HEK293 (cell line): Measurements from ENCODE around the gene EDC3.

ENCODE experiments used
- CTCF ChIA-PET: fragments of 350-600 bp; formaldehyde crosslinking; extraction: SDS; loops from one replicate; lab custom pipeline; 2021; ENCODE audit warnings: antibody characterized with exemption; lab: Yijun Ruan, JAX
- POLR2A ChIA-PET: fragments of 300-600 bp; formaldehyde crosslinking; extraction: SDS; loops from one replicate; lab custom pipeline; 2020; ENCODE audit warnings: antibody characterized with exemption, inconsistent platforms; lab: Yijun Ruan, JAX
- H3K27ac ChIP-seq: fragments of 200-500 bp; sonication (Bioruptor generic); 2 replicates; pipeline ENCODE4 v1.5.1; 2014; ENCODE audit warnings: low read depth, low read length, control low read depth, inconsistent platforms; ENCODE audit errors: extremely low read depth
- H3K36me3 ChIP-seq, 2 experiments: fragments of 200-500 bp in 1 of 2; sonication (Bioruptor generic) in 1 of 2; 1 replicate in 1 of 2; 2 replicates in 1 of 2; pipeline ENCODE4 v1.5.1; 2014 to 2017; ENCODE audit warnings: inconsistent platforms in 2 of 2, low read length in 2 of 2; ENCODE audit not compliant: control insufficient read depth in 2 of 2, insufficient read depth in 1 of 2
- H3K4me1 ChIP-seq: fragments of 200-500 bp; sonication (Bioruptor generic); 2 replicates; pipeline ENCODE4 v1.5.1; 2014; ENCODE audit warnings: mild to moderate bottlenecking, low read length, inconsistent platforms; ENCODE audit not compliant: control insufficient read depth, insufficient read depth
- H3K4me3 ChIP-seq: 2 replicates; pipeline ENCODE4 v1.5.1; 2011; ENCODE audit warnings: low read depth, mild to moderate bottlenecking, control low read depth, low read length, moderate library complexity
- H3K9me3 ChIP-seq: fragments of 200-500 bp; sonication (Bioruptor generic); 2 replicates; pipeline ENCODE4 v1.5.1; 2014; ENCODE audit warnings: low read depth, low read length, inconsistent platforms; ENCODE audit not compliant: control insufficient read depth, insufficient read depth
- RBAK ChIP-seq: fragments of 450-650 bp; formaldehyde crosslinking; IDR thresholded peaks from 2 replicates; pipeline ENCODE4 v1.5.1; 2016; ENCODE audit warnings: missing biosample characterization, missing genetic modification characterization
- SCRT1 ChIP-seq: fragments of 450-650 bp; formaldehyde crosslinking; IDR thresholded peaks from 2 replicates; pipeline ENCODE4 v1.5.1; 2016; ENCODE audit warnings: missing biosample characterization, missing genetic modification characterization, borderline replicate concordance
- WT1 ChIP-seq: fragments of 450-650 bp; formaldehyde crosslinking; IDR thresholded peaks from 2 replicates; pipeline ENCODE4 v1.5.1; 2016; ENCODE audit warnings: missing biosample characterization, missing genetic modification characterization
- ZIC2 ChIP-seq: fragments of 450-650 bp; formaldehyde crosslinking; IDR thresholded peaks from 2 replicates; pipeline ENCODE4 v1.5.1; 2016; ENCODE audit warnings: missing biosample characterization, missing genetic modification characterization
- ZNF138 ChIP-seq: fragments of 450-650 bp; formaldehyde crosslinking; IDR thresholded peaks from 2 replicates; pipeline ENCODE4 v1.5.1; 2016; ENCODE audit warnings: missing biosample characterization, missing genetic modification characterization, borderline replicate concordance
- ZNF146 ChIP-seq: fragments of 450-650 bp; formaldehyde crosslinking; IDR thresholded peaks from 2 replicates; pipeline ENCODE4 v1.5.1; 2016; ENCODE audit warnings: missing biosample characterization, missing genetic modification characterization
- ZNF292 ChIP-seq: fragments of 450-650 bp; formaldehyde crosslinking; IDR thresholded peaks from 2 replicates; pipeline ENCODE4 v1.5.1; 2016; ENCODE audit warnings: low read depth, missing biosample characterization, missing genetic modification characterization, borderline replicate concordance
- ZNF335 ChIP-seq: fragments of 450-650 bp; formaldehyde crosslinking; conservative IDR thresholded peaks from 2 replicates; pipeline ENCODE4 v1.5.1; 2016; ENCODE audit warnings: missing biosample characterization, missing genetic modification characterization
- ZNF37A ChIP-seq: fragments of 450-650 bp; IDR thresholded peaks from 2 replicates; pipeline ENCODE4 v1.5.1; 2018; ENCODE audit warnings: missing biosample characterization, missing genetic modification characterization
- ZNF747 ChIP-seq: fragments of 450-650 bp; formaldehyde crosslinking; IDR thresholded peaks from 2 replicates; pipeline ENCODE4 v1.5.1; 2016; ENCODE audit warnings: missing biosample characterization, missing genetic modification characterization
- TF ChIP-seq, protein P1 (sequence below): fragments of 450-650 bp; formaldehyde crosslinking; IDR thresholded peaks from 2 replicates; pipeline ENCODE4 v1.5.1; 2016; ENCODE audit warnings: missing biosample characterization, missing genetic modification characterization
- TF ChIP-seq, protein P2 (sequence below): fragments of 450-650 bp; formaldehyde crosslinking; IDR thresholded peaks from 2 replicates; pipeline ENCODE4 v1.5.1; 2016; ENCODE audit warnings: missing biosample characterization, missing genetic modification characterization
- TF ChIP-seq, protein P3 (sequence below): fragments of 450-650 bp; formaldehyde crosslinking; IDR thresholded peaks from 2 replicates; pipeline ENCODE4 v1.5.1; 2016; ENCODE audit warnings: missing biosample characterization, missing genetic modification characterization
- TF ChIP-seq, protein P4 (sequence below): fragments of 450-650 bp; formaldehyde crosslinking; IDR thresholded peaks from 2 replicates; pipeline ENCODE4 v1.5.1; 2017; ENCODE audit warnings: missing biosample characterization, missing genetic modification characterization
- TF ChIP-seq, protein P5 (sequence below): fragments of 450-650 bp; formaldehyde crosslinking; IDR thresholded peaks from 2 replicates; pipeline ENCODE4 v1.5.1; 2016; ENCODE audit warnings: missing biosample characterization, missing genetic modification characterization

The EDC3 gene

DNA sequence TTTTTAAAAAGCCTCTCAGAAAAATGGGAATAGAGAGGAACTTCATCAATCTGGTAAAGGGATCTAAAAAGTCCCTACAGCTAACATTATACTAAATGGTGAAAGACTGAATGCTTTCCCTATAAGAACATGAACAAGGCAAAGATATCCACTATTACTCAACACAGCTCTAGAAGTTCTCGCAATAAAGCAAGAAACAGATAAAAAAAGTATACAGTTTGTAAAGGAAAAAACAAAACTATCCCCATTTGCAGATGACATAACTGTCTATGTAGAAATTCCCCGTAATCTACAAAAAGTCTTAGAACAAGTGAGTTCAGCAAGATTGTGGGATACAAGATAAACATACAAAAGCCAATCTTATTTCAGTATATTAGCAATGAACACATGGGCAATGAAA, 15.4 kb downstream of the EDC3 start:
- Histone ChIP-seq H3K27ac (no peak overlapping the region), H3K4me3 (no peak overlapping the region), H3K4me1 (no peaks in the 10 kb centered on the region), H3K36me3 (peaks cover 13 to 17% of the 10 kb centered on the region in 2 experiments), H3K9me3 (no peaks in the 10 kb centered on the region)
- TF ChIP-seq SCRT1 (tag by site-specific recombination) (no peak), ZIC2 (tag by site-specific recombination) (no peak), ZNF138 (tag by site-specific recombination) (no peak), ZNF37A (tag by site-specific recombination) (no peak), ZNF292 (tag by site-specific recombination) (no peak), WT1 (no peak)
- TF ChIP-seq, protein P1, sequence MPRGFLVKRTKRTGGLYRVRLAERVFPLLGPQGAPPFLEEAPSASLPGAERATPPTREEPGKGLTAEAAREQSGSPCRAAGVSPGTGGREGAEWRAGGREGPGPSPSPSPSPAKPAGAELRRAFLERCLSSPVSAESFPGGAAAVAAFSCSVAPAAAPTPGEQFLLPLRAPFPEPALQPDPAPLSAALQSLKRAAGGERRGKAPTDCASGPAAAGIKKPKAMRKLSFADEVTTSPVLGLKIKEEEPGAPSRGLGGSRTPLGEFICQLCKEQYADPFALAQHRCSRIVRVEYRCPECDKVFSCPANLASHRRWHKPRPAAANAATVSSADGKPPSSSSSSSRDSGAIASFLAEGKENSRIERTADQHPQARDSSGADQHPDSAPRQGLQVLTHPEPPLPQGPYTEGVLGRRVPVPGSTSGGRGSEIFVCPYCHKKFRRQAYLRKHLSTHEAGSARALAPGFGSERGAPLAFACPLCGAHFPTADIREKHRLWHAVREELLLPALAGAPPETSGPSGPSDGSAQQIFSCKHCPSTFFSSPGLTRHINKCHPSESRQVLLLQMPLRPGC (tag by site-specific recombination), result no peak
- TF ChIP-seq, protein P2, sequence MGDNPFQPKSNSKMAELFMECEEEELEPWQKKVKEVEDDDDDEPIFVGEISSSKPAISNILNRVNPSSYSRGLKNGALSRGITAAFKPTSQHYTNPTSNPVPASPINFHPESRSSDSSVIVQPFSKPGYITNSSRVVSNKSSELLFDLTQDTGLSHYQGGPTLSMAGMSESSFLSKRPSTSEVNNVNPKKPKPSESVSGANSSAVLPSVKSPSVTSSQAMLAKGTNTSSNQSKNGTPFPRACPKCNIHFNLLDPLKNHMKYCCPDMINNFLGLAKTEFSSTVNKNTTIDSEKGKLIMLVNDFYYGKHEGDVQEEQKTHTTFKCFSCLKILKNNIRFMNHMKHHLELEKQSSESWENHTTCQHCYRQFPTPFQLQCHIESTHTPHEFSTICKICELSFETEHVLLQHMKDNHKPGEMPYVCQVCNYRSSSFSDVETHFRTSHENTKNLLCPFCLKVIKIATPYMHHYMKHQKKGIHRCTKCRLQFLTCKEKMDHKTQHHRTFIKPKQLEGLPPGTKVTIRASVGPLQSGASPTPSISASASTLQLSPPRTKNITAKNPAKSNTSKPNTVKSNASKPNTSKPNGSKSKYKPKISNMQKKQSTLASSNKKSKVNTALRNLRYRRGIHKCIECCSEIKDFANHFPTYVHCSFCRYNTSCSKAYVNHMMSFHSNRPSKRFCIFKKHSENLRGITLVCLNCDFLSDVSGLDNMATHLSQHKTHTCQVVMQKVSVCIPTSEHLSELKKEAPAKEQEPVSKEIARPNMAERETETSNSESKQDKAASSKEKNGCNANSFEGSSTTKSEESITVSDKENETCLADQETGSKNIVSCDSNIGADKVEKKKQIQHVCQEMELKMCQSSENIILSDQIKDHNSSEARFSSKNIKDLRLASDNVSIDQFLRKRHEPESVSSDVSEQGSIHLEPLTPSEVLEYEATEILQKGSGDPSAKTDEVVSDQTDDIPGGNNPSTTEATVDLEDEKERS (tag by site-specific recombination), result no peak
- TF ChIP-seq, protein P3, sequence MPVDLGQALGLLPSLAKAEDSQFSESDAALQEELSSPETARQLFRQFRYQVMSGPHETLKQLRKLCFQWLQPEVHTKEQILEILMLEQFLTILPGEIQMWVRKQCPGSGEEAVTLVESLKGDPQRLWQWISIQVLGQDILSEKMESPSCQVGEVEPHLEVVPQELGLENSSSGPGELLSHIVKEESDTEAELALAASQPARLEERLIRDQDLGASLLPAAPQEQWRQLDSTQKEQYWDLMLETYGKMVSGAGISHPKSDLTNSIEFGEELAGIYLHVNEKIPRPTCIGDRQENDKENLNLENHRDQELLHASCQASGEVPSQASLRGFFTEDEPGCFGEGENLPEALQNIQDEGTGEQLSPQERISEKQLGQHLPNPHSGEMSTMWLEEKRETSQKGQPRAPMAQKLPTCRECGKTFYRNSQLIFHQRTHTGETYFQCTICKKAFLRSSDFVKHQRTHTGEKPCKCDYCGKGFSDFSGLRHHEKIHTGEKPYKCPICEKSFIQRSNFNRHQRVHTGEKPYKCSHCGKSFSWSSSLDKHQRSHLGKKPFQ (tag by site-specific recombination), result no peak
- ChIA-PET CTCF (interaction anchor here (0.7 to 1.5 kb wide), 2 partner anchors 15 to 45 kb away, joined by 3 to 4 read pairs; no protein-coding TSS in a partner anchor), POLR2A (no interaction called here)

DNA sequence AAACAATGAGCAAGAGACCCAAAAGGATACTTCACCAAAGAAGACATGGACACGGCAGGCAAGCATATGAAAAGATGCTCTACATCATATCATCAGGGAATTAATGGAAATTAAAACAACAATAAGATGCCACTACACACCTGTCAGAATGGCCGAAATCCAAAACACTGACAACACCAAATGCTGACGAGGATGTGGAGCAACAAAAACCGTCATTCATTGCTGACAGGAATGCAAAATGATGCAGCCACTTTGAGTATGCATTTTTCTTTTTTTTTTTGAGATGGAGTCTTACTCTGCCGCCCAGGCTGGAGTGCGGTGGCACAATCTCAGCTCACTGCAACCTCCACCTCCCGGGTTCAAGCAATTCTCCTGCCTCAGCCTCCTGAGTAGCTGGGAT, 19.0 kb downstream of the EDC3 start:
- no peaks in the 10 kb centered on the region for H3K4me1 ChIP-seq
- H3K9me3 ChIP-seq, result no peaks in the 10 kb centered on the region
- ChIA-PET POLR2A (no interaction called here), CTCF (interaction anchor here (0.7 to 1.1 kb wide), 4 partner anchors 11 to 301 kb away, joined by 3 to 5 read pairs (median 4); no protein-coding TSS in a partner anchor)
- H3K36me3 ChIP-seq, result peaks cover 24 to 26% of the 10 kb centered on the region in 2 experiments
- TF ChIP-seq ZNF335 (no peak), ZNF146 (tag by site-specific recombination) (no peak), ZNF747 (tag by site-specific recombination) (no peak), RBAK (tag by site-specific recombination) (no peak)
- TF ChIP-seq, protein P4, sequence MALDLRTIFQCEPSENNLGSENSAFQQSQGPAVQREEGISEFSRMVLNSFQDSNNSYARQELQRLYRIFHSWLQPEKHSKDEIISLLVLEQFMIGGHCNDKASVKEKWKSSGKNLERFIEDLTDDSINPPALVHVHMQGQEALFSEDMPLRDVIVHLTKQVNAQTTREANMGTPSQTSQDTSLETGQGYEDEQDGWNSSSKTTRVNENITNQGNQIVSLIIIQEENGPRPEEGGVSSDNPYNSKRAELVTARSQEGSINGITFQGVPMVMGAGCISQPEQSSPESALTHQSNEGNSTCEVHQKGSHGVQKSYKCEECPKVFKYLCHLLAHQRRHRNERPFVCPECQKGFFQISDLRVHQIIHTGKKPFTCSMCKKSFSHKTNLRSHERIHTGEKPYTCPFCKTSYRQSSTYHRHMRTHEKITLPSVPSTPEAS (tag by site-specific recombination), result no peak
- TF ChIP-seq, protein P5, sequence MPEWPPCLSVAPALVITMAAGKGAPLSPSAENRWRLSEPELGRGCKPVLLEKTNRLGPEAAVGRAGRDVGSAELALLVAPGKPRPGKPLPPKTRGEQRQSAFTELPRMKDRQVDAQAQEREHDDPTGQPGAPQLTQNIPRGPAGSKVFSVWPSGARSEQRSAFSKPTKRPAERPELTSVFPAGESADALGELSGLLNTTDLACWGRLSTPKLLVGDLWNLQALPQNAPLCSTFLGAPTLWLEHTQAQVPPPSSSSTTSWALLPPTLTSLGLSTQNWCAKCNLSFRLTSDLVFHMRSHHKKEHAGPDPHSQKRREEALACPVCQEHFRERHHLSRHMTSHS, result no peak
- TF ChIP-seq, protein P1 (tag by site-specific recombination), result no peak
- no peak overlapping the region for H3K27ac ChIP-seq
- no peak overlapping the region for H3K4me3 ChIP-seq
